CD4-positive, alpha-beta T cell treated with Interleukin-17A for 4 hours (primary cell): ENCODE measurements around the gene IMPG1.

ENCODE experiments used
- DNase-seq: peaks from one replicate; pipeline ENCODE4 v3.0.0-alpha.2; 2020; ENCODE audit warnings: mixed read lengths

Gene IMPG1, protein sequence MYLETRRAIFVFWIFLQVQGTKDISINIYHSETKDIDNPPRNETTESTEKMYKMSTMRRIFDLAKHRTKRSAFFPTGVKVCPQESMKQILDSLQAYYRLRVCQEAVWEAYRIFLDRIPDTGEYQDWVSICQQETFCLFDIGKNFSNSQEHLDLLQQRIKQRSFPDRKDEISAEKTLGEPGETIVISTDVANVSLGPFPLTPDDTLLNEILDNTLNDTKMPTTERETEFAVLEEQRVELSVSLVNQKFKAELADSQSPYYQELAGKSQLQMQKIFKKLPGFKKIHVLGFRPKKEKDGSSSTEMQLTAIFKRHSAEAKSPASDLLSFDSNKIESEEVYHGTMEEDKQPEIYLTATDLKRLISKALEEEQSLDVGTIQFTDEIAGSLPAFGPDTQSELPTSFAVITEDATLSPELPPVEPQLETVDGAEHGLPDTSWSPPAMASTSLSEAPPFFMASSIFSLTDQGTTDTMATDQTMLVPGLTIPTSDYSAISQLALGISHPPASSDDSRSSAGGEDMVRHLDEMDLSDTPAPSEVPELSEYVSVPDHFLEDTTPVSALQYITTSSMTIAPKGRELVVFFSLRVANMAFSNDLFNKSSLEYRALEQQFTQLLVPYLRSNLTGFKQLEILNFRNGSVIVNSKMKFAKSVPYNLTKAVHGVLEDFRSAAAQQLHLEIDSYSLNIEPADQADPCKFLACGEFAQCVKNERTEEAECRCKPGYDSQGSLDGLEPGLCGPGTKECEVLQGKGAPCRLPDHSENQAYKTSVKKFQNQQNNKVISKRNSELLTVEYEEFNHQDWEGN

DNA sequence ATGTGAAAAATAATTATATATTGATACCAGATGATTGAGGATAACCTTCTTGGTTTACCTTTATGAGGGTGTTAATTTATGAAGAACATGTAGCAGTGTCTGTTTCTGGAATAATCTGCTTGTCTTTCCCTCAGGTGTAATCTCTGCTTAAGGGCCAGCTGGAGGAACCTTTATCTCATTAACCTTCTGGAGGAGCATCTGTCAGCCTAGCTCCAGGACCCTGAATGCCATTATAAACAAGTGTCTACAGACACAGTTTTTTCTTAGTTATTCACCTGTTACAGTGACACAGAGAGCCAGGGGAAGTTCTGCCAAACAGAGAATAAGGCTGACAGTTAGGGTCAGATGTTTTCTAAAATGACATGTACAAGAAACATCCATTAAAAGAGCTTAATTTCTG lies at the start of gene IMPG1:
IMPG1 (minus strand) TSS at position 101 of the 400 bp plus-strand sequence. CDS start 174 bp downstream, outside the sequence.
- DNase-seq: no peak

DNA sequence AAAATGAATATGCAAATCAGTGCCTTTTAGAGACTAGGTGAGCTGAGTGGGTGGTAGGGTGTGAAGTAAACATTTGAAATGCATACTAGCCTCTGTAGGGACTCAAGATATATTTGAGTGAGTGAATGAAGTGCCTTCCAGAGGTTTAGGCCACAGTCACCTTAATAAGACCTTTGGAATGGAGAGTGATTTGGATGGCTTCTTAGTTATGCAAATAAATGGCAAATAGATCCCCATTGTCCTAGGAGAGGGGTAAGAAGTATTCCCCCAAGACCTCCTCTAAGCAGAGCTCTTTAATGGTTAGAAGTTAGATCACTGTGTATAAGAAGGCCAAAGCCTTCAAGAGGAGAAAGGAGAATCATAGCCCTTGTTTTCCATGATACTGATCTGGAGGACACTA lies 47.8 kb upstream of the IMPG1 start:
- no peak for DNase-seq

DNA sequence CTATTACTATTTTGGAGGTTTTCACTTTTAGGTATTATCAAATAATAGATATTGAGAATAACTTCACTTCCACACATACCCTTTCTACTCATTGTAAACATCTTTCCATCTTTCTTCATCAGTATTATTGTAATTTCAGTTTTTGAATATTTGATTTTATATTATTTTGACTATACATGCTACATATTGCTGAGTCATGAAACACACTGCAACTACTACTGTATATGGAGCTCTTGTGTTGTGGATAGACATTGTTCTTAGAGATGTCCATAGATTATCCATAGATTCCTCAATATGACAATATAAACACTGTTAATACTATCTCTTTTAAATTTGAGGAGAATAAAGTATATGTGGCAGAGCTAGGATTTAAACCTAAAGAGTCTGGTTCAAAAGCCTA lies 819 bp upstream of the IMPG1 start:
- no peak for DNase-seq

DNA sequence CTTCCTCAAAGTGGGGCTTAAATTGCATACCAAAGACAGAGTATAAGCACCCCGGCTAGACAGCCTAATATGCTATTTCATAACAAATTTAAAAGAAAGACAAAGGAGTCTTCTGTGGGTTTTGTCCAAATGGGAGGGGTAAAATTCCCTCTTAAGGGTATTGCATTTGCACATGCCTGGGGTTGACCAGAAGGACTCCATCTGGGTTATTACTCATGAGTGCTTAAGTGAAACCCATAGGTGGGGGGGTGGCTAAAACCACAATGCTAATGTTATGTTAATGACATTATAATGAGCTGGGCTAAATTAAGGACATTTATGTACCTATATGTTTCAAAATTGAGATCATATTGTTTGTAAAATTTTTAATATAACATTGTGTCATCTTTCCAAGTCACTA lies 15.0 kb downstream of the IMPG1 start:
- DNase-seq: no peak

DNA sequence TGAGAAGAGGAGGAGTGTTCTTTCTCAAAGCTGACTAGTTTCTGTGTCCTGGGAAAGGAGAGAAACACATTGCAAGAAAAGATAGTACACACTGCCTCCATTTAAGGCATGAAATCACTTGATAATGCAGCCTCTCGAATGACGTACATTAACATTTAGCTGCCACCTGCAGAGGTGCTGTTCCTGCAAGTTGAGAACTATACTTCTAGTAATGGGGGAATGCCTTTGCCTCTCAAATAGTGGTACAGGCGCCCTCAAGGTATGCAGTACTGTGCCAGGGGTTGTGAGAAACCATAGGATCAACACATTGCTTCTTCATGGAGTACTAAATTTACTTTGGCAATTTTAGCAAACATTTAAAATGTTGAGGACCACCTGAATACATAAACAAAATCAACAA lies 20.1 kb downstream of the IMPG1 start:
- DNase-seq: no peak

DNA sequence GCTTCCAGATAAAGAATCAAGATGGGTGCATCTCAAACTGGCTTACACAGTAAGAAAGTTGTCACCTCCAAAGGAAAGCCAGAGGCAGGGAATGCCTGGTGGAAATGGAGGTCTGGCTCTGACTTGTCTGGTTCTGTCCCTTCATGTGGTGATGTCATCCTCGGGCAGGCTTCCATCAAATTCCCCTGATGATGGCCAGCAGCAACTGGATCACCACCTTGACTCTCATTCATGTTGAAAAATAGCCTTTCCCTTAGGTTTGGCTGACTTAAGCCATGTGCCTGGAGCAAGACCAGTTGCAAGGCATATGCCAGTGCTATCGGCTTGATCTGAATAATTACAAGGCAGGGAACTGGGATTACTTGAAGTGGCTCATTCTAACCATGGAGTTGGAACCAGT lies 28.8 kb downstream of the IMPG1 start:
- no peak for DNase-seq

DNA sequence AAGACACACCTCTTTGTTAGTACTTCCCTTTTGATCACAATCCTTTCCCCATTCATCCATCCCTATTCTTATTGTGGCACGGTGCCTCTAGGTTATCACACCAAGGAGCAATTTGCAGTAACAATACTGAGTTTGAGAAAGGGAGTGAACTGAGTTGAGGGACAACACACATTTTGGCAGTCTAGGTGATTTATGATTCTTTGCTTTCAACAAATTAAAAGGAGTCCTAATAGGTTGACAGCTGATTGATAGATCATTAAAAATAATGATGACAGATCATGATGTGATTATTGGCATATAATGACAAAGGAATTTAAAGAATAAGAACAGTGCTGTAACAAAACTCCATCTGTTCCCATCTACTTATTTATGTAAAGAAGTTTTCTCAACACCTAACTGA lies 36.7 kb downstream of the IMPG1 start:
- DNase-seq: no peak

DNA sequence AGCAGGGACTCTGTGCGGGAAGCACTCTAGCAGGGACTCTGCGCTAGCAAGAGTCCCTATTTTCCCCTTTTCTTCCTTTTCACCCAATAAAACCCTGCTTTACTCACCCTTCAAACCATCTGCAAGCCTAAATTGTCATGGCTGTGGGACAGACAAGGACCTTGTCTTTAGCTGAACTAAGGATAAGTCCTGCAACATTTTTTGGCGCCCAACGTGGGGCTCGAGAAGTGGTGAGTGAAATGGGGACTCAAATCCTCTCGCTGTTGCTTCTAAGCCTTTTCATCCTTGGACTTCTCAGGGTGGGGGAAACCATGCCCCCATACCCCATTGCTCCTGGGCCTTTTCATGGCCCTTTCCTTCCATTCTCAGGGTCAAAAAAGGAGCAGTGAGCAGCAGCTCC lies 46.4 kb downstream of the IMPG1 start:
- DNase-seq: no peak

DNA sequence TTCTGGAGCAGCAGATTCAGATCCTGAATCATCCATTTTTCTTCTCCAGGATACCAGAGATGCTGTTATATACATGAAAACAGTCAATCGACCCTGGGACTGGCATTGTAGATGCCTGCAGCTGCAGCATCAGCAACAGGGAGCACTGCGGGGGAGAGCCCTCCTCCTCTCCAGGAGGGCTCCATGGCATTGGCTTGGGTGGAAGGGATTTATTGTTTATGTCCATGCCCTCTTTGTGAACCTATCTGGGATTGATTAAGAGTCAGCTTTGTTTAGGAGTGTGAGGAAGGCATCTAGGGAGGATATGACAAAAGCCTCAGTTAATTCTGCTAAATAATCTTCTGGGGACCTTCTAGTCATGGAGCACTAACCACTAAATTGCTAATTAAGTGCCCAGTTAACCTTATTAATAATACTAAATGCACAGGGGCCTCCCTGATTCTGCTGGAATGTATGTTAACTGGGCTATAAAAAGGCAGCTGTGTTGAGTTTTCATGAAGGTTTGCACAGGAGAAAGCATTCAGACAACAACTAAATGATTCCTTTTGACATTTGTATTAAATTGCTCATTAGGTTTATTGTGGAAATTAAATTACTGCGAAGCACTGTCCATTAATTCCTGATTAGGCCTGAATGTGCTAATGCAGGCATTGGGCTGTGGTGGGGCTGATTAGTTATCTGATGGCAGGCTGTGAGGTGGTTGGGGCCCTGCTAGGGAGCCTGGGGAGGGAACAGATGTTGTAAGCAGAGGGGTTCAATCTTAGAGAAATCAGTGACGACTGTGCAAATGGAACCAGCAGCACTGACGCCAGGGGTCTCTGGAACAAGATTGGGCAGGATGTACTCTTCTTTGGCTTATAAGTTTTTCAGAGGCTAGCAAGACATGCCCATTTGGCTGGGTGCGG lies 57.6 kb downstream of the IMPG1 start:
- no peak for DNase-seq

DNA sequence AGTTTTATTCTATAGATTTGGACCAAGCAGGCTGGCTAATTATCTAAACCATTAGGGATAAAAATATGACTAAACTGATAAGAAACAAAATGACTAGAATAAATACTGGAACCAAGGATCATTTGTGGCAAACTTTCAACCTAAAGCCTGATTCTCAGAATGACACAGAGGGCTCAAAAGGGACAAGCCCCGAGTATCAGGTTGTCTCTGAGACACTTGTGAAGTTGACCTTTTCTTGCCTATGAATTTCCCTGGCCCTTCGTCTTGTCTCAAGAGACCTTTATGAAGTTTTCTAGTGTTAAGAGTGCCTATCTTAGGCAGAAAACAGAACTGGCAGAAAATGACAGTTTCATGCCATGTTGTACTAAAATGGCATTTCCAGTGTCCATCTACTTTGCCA lies 68.3 kb downstream of the IMPG1 start:
- DNase-seq: no peak

DNA sequence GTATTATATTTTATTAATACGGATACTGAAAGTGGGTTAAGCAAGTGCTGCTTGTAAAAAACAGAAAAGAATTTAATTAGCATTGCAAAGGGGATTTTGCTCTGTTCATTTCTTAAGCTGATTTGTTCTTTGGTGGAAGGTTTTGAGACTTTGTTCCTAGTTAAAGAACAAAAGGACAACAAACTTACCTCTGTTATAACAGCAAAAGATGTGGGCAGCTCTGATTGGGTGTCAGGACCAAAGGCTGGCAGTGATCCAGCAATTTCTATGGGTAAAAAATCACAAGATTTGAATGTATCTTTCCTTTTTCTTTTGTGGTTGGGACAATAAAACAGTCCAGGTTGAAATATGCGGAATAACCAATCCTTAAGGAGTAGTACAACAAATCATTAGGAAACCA lies 68.8 kb downstream of the IMPG1 start:
- no peak for DNase-seq

DNA sequence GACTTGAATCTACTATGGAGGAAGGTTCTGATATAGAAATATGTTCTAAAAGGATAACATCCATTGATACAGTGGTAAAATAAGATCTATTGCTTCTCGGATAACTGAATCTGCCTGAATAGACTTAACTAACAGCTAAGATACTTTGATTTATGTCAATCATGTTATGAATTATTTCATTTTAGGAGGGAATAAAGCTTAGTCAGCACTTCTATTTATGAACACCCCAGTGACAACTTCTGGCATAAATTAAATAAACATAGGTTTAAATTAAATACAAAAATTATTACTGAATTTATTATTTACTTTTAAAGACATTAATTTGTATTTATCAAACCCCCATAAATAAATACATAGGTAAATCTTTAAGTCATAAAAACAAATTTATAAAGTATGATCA lies 69.3 kb downstream of the IMPG1 start:
- DNase-seq: no peak

DNA sequence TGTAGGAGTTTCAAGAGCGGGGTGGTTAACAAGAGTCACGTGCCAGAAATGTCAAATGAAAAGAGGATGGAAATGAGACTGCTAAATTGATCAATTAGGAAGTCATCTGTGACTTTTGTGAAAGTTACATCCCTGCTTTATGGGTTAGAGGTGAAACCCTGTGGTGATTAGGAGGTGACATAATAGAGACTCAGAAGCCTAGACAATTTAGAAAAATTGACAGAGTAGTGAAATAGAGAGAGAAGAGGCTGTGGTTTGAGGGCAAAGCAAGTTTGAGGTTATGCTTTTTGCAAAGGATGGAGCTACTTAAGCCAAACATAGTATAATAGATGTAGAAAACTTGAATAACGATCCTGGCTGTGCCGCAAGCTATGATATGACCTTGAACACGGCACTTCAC lies 71.8 kb downstream of the IMPG1 start:
- DNase-seq: no peak

DNA sequence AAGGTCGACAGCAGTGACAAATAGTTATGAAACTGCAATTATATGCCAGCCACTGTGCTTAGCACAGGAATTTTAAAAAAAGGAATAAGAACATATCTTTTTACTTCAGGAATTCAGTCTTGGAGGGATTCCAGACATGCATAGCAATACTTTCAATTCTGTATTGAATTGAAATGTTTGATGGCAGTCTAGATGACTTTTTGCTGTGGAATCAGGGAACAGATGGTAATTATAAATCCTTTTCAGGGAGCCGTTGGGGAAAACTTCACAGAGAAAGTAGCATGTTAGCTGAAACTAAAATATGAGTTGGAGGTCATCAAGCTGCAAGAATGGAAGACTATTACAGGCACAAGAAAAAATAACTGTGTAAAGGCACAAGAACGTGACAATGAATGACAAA lies 74.8 kb downstream of the IMPG1 start:
- no peak for DNase-seq

DNA sequence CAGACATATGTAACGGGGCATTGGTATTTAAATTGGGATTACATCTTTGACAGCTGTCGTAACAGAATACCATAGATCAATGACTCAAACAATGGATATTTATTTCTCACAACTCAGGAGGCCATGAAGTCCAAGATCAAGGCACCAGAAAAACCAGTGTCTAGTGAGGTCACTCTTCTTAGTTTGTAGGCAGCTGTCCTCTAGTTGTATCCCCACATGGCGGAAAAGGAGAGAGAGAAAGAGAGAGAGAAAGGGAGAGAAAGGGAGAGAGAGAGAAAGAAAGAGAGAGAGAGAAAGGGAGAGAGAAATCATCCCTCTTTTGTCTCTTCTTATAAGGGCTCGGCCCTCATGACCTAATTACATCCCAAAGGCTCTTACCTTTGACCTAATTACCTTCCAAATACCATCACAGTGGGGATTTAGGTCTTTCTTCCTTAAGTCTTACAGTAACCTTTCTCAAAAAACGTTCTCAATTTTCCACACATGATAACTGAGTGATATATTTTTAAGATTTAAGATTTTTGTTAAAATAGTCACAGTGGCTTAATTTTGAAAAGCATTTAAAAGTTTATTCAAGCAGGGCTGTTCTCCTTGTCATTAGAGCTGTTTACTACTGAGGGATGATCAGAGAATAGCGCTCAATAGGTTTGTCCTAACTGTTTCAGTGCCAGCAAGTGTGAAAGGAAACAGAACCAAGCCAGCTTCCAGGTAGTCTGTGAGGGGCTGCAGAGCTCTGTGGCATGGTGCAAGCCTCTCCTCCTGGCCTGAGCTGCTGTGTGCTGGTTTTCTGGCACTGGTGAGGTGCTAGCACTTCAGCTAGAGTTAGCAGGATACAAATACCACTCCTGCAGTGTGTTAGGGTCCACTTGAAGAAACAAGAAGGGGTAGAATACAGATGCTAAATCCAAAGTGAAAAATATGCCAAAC lies 79.0 kb downstream of the IMPG1 start:
- no peak for DNase-seq

DNA sequence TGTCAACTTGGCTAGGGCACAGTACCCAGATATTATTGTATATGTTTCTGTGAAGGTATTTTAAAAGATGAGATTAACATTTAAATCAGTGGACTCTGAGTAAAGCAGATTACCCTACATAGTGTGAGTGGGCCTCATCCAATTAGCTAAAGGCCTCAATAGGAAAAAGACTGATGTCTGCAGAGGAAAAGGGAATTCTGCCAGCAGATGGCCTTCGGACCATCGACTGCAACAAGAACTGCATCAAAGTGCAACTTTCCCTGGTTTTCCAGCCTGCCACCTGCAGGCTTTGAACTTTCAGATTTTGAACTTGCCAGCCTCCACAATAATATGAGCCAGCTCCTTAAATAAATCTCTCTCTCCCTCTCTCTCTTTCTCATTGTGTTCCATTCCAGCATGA lies 80.5 kb downstream of the IMPG1 start:
- DNase-seq: no peak

DNA sequence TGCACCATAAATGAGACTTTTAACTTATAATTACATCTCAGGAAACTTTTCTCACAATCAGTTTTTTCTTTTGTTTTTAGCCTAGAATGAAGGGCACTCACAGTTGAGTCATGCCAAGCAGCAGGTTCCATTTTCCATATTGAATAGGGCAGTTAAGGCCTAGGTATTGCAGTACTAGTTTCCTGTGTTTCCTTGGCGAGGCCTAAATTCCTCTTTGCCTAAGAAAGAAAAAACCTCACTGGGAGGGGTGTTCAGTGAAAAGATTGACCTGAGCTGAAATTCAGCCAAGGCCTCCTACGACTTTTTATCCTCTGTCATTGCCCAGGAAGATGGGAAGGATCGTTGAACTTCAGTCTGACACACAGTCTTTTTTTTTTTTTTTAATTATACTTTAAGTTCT lies 85.5 kb downstream of the IMPG1 start:
- no peak for DNase-seq

DNA sequence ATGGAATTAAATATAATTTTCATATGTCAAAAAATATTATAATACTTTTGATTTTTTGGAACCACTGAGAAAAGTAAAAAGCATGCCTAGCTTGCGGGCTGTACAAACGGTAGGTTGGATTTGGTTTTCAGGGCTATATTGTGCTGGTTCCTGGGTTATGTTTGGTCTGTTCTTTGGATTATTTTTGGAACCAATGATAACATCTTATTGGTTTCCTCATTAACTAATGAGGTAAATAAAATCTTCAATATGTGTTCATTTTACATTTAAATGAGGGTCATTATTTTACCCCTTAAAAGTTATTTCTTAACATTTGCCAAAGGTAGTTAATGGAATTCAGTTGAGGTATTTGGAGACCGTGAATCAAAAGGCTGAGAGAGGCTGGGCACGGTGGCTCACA lies 96.6 kb downstream of the IMPG1 start:
- DNase-seq: no peak

DNA sequence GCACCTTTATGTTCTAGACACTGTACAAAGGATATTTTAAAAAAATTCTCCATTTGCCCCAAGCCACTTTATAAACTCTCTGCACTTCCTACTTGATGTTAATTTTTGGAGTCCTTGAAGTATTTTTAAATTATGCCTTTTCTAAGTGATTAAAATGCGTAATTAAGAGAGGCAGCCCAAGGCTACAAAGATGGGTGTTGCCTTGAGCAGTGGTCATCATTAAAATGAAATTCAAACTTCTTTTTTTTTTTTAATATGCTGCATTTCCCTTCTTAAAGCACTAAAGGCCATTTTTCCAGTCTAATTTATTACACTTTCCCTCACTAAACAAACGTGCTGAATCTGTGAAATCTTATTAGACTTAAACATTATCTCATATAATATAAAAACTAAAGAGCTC lies 102.4 kb downstream of the IMPG1 start:
- no peak for DNase-seq

DNA sequence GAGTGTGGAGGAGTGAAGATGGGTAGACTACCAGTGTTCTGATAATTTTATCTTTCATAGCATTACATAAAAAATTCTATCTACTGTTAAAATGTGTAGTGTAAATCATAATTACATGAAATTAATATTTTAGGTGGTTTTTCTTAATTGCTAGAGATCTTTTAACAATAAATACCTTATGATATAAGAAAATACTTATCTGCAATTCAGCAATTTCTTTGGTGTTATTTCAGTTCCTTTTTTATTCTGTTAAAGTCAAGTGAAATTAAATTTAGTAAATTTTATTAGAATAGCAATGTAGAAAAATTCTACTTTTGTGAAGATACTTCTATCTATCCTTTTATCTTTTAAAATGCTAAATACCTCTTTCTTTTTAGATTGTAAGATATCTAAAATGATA lies 104.3 kb downstream of the IMPG1 start:
- no peak for DNase-seq

DNA sequence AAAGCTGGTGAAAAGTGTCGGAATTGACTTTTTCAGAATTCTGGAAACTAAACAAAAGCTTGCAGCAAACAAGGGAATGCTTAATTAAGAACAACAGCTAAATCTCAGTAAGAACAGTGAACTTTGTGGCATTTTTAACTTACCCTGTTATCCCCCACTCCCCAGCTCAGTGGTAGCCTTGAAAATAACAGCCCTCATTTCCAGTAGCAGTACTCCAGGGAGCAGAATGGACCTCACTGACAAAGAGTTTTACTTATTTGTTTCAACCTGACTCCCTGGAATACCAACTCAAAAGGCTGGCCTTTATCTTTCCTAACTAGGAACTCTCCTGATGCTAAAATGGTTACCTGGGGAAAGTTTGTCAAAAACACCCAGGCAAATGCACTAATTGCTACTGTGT lies 108.9 kb downstream of the IMPG1 start:
- no peak for DNase-seq

DNA sequence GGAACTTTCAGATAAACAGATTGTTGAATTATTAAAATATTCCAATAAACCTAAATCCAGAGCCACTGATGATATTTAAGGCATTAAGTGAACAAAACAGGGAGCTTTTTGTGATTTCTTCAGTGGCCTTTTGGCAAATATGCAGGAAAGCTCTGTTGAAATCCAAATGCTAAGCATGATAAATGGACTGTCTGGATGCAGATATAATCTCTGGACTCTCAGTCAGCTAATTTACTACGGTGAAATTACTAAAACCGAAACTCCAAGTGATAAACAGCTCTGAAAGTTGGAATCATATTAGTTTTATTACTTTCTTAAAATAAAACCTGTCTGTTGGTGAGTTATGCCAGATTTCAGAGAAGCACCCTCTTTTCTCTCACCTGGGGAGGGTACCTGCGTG lies 120.3 kb downstream of the IMPG1 start:
- DNase-seq: no peak
